HG03342 (cell line): Measurements from ENCODE around the gene CACNA1C.

ENCODE experiments used
- ATAC-seq: cut with Tn5 transposase; IDR thresholded peaks from one replicate; pipeline ENCODE4 v1.9.1; 2021; ENCODE audit warnings: mild to moderate bottlenecking, moderate library complexity; ENCODE audit not compliant: unreplicated experiment

Gene CACNA1C

DNA sequence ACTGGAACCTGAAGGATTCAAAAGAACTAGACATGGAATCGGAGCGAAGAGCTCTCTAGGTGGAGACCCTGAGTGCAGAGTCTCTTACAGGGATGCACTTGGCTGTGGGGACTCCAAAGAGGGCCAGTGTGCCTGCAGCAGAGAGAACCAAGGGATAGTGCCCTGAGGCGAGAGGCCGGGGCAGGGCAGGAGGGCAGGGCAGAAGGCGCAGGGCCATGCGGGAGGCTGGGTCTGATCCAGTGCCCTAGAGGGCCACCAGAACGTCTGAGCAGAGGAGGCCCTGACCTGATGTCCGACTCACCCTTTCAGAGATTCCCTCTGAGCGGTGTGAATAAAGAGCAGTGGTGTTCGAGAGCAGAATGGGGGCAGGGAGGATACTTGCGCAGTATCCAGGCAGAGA, 536.6 kb downstream of the CACNA1C start:
- ATAC-seq, result no peak

DNA sequence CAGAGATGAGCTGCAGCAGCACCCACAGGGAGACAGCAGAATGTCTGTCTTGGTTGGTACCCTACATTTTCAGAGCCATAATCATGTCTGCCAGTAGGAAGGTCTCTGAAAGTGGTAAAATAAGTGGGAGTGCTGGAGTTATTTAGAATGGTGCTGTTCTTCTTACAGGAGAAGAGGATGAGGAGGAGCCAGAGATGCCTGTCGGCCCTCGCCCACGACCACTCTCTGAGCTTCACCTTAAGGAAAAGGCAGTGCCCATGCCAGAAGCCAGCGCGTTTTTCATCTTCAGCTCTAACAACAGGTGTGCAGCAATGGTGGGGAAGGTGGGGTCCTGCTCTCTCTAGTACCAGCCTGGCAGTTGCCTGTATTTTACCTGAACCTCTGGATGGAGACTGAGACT, 540.3 kb downstream of the CACNA1C start:
- ATAC-seq, result no peak

- ATAC-seq, result no peak
Measured at GRCh38 chr12:2596441-2596840, 543.7 kb downstream of the CACNA1C start.

GRCh38 chr12:2605301-2605700, 552.5 kb downstream of the CACNA1C start:
- ATAC-seq, result no peak

DNA sequence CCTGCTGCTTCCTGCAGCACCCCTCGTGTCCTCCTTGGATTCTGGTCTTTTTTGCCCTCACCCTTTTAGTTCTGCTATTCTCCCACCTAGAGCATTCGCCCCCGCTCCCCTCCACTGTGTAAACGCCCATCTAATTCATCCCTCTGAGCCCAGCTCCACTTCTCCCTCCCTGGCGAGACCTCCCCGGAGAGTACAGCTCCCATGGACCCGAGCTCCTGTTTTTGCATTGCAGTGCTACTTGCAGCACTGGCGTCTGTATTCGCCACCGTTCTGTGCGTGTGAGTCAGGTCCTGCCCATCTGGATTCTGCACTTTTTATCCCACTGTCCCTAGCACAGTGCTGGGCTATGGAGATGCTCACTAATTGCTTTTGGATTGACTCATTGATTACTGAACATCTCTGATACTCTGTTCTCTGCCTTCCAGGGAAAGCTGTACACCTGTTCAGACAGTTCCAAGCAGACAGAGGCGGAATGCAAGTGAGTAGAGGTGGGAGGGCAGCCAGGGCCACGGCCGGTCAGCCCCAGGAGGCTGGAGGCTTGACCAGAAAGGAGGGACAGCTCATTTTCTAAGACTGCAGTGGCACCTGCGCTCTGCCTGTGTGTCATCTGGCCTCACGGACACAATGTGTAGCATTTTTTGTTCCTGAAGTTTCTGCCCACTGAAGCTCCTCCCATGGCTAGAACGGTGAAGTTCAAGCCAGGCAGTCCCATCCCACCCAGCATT, 553.6 kb downstream of the CACNA1C start:
- no peak for ATAC-seq

- ATAC-seq, result no peak
Measured at GRCh38 chr12:2607881-2608607, 555.3 kb downstream of the CACNA1C start.

GRCh38 chr12:2608608-2608945, 555.8 kb downstream of the CACNA1C start:
- ATAC-seq, result no peak

DNA sequence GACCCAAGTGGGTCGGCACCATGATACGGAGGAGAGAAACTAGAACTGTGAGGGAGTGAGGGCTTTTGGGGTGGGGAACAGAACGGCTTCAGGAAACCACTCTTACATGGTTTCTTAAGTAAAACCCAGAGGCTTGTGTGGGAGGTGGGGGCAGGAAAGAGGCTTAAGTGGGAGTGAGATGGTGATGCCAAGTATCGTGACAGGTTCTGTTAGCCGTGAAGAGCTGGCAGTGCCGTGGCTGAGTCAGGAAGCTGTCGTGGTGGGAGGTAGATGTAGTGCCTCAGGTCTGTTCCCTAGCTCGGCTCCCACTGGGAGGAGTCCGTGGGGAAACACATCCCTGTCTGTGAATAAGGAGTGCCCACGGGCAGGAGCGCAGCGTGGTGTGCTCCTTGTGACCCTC, 556.2 kb downstream of the CACNA1C start:
- ATAC-seq, result no peak

- ATAC-seq, result no peak
Measured at GRCh38 chr12:2610358-2610757, 557.6 kb downstream of the CACNA1C start.

DNA sequence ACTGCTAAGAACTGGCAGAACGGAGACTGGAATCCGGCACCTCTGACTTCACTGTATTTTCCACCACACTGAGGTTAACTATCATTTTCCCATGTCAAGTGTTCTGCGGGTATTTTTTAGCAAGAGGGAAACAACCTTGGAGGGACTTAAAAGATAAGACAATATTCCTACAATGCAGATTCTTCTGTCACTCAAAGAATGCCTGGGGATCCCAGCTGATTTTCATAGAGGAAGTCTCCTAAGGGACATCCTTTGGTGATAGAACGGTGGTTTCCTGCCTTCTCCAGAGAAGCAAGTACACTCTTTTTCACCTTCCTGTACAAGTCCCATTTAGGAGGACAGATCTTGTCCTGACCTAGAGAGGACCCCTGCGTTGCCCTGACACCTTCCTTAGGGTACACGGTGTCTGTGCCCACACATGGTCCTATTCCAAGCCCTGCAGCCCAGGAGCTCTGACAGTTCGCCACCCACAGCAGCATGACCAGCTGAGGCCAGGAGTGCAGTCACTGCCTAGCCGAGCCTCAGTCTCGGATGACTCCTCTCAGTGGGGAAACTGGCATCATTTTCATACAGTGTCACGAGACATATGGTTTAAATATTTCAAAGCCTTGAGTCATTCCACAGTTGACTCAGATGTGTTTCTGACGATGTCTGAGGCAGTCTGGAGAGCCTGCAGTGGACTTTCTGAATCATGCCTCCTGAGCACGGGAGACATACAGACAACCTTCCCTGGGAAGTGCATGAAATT, 560.7 kb downstream of the CACNA1C start:
- ATAC-seq, result no peak

- ATAC-seq, result no peak
Measured at GRCh38 chr12:2614341-2614740, 561.6 kb downstream of the CACNA1C start.

DNA sequence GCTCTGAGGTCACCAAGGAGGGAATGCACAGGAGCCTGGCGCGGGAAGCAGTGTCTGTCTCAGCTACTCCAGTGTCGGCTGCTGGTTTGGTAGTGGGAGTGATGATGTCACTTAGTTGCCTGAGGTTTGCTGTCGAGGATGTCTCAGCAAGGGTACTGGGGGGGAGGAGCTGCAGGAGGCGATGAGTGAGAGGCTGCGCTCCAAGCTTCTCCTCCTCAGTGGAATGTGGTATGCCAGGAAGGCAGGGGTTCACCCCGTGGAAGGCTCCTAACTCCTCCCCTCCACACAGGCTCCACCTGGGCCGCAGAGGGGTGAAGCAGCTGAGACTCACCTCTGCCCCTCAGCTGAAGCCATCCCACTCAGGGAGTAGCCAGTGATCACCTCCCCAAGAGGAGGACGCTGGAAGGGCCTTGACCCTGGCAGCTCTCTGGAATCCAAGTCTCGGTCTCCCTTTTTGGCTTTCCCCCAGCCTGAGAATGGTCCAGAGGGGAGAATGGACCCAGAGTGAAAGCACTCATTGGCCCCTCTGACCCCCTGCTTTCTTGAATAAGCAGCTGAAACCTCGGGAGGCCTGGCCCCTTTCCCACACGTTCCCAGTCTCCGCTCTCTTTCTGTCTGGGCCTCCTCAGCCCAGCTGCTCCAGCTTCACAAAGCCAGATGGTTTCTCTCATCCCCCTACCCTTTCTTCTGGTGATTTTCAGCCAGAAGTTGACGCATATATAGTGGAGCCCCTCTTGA, 563.0 kb downstream of the CACNA1C start:
- ATAC-seq, result no peak

GRCh38 chr12:2616763-2617162, 564.0 kb downstream of the CACNA1C start:
- no peak for ATAC-seq

DNA sequence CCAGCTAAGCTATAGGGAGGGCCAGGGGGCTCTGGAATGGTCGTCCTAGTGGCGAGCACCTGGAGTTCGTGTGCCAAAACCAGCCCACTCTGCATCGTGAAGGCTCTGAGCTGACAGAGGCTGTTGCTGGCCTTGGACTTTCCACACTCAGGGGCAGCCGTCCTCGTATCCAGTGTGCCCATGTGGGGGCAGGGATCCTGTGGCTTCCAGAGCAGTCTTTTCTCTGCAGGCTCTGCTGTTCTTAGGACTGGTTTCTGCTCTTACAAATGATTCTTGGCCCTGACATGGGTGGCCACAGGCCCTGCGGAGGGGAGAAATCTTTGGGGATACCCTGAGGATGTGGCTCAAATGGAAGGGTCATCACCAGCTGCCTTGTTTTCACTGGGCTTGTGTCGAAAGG, 564.6 kb downstream of the CACNA1C start:
- ATAC-seq, result no peak

- ATAC-seq, result no peak
Measured at GRCh38 chr12:2618291-2618995, 565.7 kb downstream of the CACNA1C start.

GRCh38 chr12:2619136-2619535, 566.3 kb downstream of the CACNA1C start:
- no peak for ATAC-seq

DNA sequence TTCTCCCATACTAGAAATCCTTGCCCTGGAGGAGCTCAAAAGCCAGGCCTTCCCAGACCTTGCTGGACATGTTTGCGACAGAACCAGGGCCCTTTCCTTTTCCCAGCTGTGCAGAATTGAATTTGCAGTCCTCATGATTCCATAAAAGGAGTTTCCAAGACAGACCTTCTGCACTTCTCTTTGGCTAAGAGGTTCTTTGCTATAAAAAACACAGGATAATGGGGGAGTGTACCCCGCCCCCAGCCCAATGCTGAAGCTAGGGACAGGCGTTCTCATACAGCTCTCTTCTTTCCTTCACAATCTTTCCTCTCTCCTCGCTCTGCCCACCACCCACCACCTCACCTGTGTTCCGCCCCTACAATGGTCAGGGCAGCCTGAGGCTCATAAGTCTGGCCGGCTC, 569.7 kb downstream of the CACNA1C start:
- no peak for ATAC-seq

- ATAC-seq, result no peak
Measured at GRCh38 chr12:2623472-2623871, 570.7 kb downstream of the CACNA1C start.

DNA sequence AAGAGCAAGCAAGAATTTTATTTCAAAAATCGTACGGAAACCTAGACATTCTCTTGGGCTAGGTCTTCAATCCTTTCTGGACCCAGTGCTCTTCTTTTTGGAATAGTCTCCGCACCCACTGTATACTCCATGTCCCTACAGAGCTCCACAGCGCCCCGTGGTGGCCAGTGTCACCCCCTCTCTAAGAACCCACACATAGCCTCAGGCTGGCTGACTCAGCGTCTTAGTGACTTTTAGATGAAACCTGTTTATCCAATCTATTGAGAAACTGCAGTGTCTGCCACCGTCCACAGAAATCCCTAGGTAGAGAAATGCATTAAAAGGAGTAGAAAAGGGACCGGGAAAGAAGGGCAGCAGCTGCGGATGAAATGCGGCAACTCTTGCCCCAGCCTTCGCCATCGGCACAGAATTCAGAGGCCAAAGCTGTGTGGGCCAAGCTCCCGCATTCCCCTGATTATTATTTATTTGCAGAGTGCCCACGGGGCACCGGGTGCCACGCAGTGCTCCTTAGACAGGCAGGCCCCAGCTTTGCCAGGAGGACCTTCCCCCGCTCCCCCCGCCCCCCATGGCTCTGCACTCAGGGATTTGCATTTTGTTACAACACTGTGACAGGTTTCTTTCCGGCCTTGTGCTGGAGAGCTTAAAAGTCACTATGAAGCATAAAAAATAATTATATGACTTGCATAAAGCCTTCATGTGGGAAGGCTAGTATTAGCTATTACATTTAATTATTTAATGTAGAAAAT, 571.9 kb downstream of the CACNA1C start:
- ATAC-seq, result no peak

DNA sequence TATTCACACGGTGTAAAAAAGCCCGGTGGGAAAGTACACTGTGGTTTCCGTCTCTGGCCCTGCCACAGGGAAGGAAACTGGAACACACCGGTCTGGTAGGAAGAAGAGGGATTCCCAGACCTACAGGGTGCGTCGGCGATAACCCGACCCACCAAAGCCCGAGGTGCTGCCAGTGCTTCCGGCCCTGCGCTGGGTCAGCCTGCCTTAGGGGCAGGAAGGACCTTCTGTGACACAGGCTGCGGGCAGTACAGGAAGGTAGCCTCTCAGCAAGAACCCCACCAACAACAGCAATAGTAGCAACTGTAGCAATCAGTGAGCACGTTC, 572.5 kb downstream of the CACNA1C start:
- no peak for ATAC-seq
